ENCODE data around the gene SLC22A23.
A peak's percentile ranks its signal among the peaks of the same experiment; 100 is the strongest.

SLC22A23 gene

GRCh38 chr6:3233904-3234303, 222.9 kb downstream of the SLC22A23 start:
- no peak for DNase-seq

GRCh38 chr6:3233321-3233720, 223.5 kb downstream of the SLC22A23 start:
- no peak for DNase-seq

GRCh38 chr6:3232017-3232945, 224.6 kb downstream of the SLC22A23 start:
- DNase-seq: no peak

GRCh38 chr6:3231247-3232016, 225.4 kb downstream of the SLC22A23 start:
- no peak for DNase-seq

- no peak for DNase-seq
Measured at GRCh38 chr6:3230900-3231246, 226.0 kb downstream of the SLC22A23 start.

- DNase-seq: no peak
Measured at GRCh38 chr6:3230256-3230882, 226.5 kb downstream of the SLC22A23 start.

- DNase-seq: no peak
Measured at GRCh38 chr6:3229566-3230178, 227.2 kb downstream of the SLC22A23 start.

GRCh38 chr6:3228771-3229565, 227.9 kb downstream of the SLC22A23 start:
- no peak for DNase-seq

GRCh38 chr6:3228046-3228671, 228.7 kb downstream of the SLC22A23 start:
- DNase-seq: no peak

- no peak for DNase-seq
Measured at GRCh38 chr6:3227363-3228045, 229.3 kb downstream of the SLC22A23 start, which contains the start of gene TUBB2B. Gene TUBB2B (minus strand): TSS chr6:3227653. CDS start chr6:3227543, 110 bp downstream.

GRCh38 chr6:3226481-3227362, 230.1 kb downstream of the SLC22A23 start:
- peak; percentile 35 for DNase-seq

- no peak for DNase-seq
Measured at GRCh38 chr6:3226042-3226441, 230.8 kb downstream of the SLC22A23 start.

GRCh38 chr6:3222506-3223038, 234.3 kb downstream of the SLC22A23 start:
- DNase-seq: no peak

GRCh38 chr6:3221578-3221977, 235.3 kb downstream of the SLC22A23 start:
- DNase-seq: peak; percentile 21

- DNase-seq: no peak
Measured at GRCh38 chr6:3220366-3220765, 236.5 kb downstream of the SLC22A23 start.

Data from MV-4-11 (cell line).